GM20431 (cell line): ENCODE results near the gene PCBD2.
"Not testable (repeated sequence)": the region's sequence is repeated elsewhere in the genome, so short reads cannot be mapped to it uniquely, and the experiment has no call there.

ENCODE experiments used
- in situ Hi-C: fragments of 300-500 bp; cut with MseI, MboI; formaldehyde crosslinking; loops from one replicate; pipeline ENCODE4 v1.15.0; 2020; ENCODE audit warnings: low sequenced_read_pairs; ENCODE audit not compliant: unreplicated experiment

PCBD2 gene

GRCh38 chr5:134904610-134905245 is at the start of gene PCBD2:
Gene PCBD2, plus strand, starts transcription at chr5:134905131. Its CDS starts 9 bp downstream, at chr5:134905140.
- in situ Hi-C loops, result loop anchor here (25.0 kb wide), 1 partner anchor 283 kb away; no protein-coding TSS in a partner anchor

GRCh38 chr5:134856465-134856864 is 48.5 kb upstream of the PCBD2 start:
- in situ Hi-C loops, result not testable (repeated sequence)

DNA sequence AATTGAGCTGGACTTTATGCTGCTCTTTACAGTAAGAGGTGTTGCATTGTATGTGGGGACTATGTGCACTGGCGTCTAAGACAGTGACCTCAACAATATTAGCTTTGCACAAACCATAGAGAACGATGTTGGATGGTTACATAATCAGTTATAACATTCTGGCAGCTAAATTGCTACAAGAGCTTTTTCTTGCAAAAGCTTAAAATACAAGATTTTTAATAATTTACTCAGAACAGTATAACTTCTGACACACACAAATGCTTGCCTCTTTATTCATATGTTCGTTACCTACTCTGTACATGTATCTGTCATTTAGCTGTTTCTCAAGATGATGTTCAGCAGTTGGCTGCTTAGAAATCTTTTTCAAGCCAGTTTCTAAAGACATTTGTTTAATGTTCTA is 47.5 kb upstream of the PCBD2 start:
- in situ Hi-C loops, result no loop called here

DNA sequence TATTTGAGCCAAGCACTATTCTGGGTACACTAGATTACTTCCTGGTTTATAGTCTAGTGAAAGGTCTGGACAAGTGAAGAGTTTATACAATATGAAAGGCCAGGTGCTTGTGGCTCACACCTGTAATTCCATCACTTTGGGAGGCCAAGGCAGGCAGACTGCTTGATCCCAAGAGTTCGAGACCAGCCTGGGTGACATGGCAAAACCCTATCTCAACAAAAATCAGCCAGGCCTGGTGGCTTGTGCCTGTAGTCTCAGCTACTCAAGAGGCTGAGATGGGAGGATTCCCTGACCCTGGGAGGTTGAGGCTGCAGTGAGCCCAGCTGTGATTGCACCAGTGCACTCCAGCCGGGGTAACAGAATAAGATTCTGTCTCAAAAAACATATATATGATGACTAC is 40.2 kb upstream of the PCBD2 start:
- in situ Hi-C loops, result no loop called here

GRCh38 chr5:134873494-134873893 is 31.4 kb upstream of the PCBD2 start:
- in situ Hi-C loops, result no loop called here

DNA sequence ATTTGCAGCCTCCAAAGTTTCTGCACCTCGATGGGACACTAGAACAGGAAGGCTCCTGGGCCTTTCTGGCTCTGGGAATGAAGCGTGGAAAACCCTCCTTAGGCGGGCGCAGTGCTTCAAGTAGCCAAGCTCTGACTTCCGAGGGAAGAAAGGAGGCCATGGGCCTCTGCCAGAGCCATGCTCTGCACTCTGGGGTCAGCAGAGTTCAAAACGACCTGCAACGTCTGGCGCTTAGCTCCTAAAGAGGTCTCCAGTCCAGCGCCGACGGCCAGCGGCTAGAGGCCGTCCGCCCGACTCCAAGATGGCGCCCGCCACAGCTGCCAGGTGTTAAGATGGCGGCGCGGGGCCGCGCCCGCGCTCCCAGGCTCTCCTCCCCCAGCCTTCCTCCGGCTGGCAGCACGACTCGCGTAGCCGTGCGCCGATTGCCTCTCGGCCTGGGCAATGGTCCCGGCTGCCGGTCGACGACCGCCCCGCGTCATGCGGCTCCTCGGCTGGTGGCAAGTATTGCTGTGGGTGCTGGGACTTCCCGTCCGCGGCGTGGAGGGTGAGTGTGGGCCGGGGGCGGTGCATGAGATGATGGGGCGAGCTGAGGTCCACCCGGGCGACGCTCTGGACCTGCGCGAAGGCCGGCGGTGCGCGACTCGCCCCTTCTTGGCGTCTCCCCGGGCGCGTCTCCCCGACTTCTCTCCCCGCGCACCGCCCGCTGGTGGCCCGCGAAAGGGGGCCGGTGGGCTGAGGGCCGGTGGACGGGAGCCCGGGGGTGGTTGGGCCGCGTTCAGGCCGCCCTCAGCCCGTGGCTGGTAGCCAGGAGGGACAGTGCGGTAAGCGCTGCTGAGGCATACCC is 30.7 kb upstream of the PCBD2 start, which contains the start of gene TXNDC15:
TXNDC15 (plus strand) TSS at position 385 of the 844 bp plus-strand sequence; CDS start at position 442, 57 bp downstream.
- in situ Hi-C loops, result no loop called here

- in situ Hi-C loops, result no loop called here
Measured at GRCh38 chr5:134874831-134875655, 29.9 kb upstream of the PCBD2 start.

DNA sequence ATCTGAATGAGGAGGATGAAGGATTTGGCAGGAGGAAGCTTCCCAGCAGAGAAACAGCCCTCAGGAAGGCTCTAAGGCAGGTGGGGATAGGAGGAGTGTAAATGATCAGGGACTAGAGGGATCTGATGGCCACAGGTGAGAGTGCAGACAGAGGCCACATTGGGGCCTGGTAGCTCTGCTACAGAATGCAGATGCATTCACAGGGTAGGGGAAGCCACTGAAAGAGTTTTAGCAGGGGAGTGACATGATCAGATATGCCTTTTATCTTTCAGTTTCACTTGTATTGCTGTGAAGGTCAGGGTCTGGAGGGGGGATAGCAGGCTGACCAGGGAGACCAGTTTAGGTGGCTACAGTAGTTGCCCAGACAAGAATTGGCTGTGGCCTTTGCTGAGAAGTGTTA is 27.8 kb upstream of the PCBD2 start:
- in situ Hi-C loops, result no loop called here

- in situ Hi-C loops, result no loop called here
Measured at GRCh38 chr5:134878403-134878802, 26.5 kb upstream of the PCBD2 start.

DNA sequence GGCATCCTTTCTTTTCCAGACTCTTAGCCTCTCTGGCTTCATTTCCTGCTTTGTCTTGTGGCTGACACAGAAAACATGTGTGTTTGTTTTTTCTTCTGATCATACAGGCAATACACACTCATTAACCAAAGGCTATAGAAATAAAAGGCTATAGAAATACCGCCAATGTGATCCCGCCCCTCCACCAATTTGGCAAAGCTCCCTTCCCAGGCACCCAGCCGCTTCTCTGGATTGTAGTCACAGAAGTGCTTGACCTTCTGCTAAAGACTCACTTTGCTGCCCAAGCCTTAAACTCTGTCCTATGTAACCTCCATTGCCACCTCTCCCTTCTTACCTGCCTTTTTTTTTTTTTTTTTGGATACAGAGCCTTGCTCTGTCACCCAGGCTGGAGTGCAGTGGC is 25.5 kb upstream of the PCBD2 start:
- in situ Hi-C loops, result no loop called here

DNA sequence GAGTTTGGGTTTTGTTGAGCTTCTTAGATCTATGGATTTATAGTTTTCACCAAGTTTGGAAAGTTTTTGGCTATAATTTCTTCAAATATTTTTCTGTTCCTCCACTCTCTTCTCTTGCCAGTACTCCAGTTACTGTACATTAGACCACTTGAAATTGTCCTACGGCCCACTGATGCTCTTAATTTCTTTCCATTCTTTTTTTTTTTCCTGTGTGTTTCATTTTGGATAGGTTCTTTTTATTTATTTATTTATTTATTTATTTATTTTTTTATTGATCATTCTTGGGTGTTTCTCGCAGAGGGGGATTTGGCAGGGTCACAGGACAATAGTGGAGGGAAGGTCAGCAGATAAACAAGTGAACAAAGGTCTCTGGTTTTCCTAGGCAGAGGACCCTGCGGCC is 24.0 kb upstream of the PCBD2 start:
- in situ Hi-C loops, result not testable (repeated sequence)

GRCh38 chr5:134881711-134882110 is 23.2 kb upstream of the PCBD2 start:
- in situ Hi-C loops, result not testable (repeated sequence)

DNA sequence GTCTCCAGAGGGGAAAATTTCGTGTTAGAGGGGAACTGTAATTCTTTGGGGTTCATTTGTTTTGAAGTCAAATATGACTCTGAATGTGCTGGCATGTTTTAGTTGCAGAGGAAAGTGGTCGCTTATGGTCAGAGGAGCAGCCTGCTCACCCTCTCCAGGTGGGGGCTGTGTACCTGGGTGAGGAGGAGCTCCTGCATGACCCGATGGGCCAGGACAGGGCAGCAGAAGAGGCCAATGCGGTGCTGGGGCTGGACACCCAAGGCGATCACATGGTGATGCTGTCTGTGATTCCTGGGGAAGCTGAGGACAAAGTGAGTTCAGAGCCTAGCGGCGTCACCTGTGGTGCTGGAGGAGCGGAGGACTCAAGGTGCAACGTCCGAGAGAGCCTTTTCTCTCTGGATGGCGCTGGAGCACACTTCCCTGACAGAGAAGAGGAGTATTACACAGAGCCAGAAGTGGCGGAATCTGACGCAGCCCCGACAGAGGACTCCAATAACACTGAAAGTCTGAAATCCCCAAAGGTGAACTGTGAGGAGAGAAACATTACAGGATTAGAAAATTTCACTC is 17.3 kb upstream of the PCBD2 start:
- in situ Hi-C loops, result no loop called here

DNA sequence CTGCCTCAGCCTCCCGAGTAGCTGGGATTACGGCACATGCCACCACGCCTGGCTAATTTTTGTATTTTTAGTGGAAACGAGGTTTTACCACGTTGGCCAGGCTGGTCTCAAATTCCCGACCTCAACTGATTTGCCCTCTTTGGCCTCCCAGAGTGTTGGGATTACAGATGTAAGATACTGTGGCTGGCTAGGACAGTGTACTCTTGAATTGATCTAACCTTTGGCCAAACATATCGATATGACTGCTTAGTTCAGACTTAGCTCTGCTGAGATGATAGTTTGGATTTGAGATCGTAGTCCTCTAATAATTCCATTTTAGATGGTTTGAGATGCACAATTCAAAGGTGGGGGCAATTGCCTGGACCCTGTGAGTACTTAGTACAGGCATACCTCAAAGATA is 15.6 kb upstream of the PCBD2 start:
- in situ Hi-C loops, result no loop called here

- in situ Hi-C loops, result no loop called here
Measured at GRCh38 chr5:134891473-134891872, 13.5 kb upstream of the PCBD2 start.

DNA sequence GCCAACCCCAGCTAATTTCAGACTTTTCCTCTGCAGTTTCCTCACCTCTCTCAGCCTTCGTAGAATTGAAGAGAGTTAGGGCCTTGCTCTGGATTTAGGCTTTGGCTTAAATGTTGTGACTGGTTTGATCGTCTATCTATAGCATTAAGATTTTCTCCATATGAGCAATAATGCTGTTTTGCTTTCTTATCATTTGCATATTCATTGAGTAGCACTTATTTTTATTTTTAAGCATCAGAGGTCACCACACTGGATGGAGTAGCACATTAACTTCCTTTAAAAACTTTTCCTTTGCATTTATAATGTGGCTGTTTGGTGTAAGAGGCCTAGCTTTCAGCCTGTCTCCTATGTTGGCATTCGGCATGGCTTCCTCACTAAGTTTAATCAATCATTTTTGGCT is 12.6 kb upstream of the PCBD2 start:
- in situ Hi-C loops, result no loop called here

DNA sequence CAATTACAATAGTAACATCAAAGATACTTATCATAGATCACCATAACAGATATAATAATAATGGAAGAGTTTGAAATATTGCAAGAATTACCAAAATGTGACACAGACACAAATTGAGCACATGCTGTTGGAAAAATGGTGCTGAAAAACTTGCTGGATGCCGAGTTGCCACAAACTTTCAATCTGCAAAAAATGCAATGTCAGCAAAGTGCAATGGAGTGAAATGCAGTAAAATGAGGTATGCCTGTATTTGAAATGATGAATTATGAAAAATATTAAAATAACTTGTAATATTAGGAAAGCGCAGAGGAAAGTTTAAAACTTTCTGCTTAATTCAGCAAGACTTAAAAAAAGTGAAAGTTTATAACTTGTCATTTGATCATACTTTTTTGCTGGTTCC is 12.0 kb upstream of the PCBD2 start:
- in situ Hi-C loops, result no loop called here

- in situ Hi-C loops, result no loop called here
Measured at GRCh38 chr5:134893748-134894505, 11.0 kb upstream of the PCBD2 start.

GRCh38 chr5:134902071-134902801 is 2.7 kb upstream of the PCBD2 start:
- in situ Hi-C loops, result loop anchor here (25.0 kb wide), 1 partner anchor 285 kb away; no protein-coding TSS in a partner anchor
